Sigmoid colon (tissue), 7 donors: Measurements from ENCODE around the gene PNMA6E. TPM values are rescaled to one million over a fixed set of nuclear protein-coding genes. Genes with fewer than 3 reads are reported as not detected.

Experiments used
- DNase-seq: peaks from one replicate; pipeline ENCODE4 v3.0.0-alpha.2; 2019
- H3K27ac ChIP-seq, 4 donors: fragments of 200-600 bp; sonication (generic); one replicate each; pipeline ENCODE4 v1.5.1; 2016 to 2019; ENCODE audit warnings: mild to moderate bottlenecking in 1 of 4
- H3K27me3 ChIP-seq, 3 donors: fragments of 200-600 bp; sonication (generic); one replicate each; pipeline ENCODE4 v1.5.1; 2019; ENCODE audit warnings: mild to moderate bottlenecking in 1 of 3
- H3K36me3 ChIP-seq, 4 donors: fragments of 200-600 bp; sonication (generic); one replicate each; pipeline ENCODE4 v1.5.1; 2016 to 2019
- H3K4me1 ChIP-seq, 4 donors: fragments of 200-600 bp; sonication (generic); one replicate each; pipeline ENCODE4 v1.5.1; 2017 to 2019
- H3K4me3 ChIP-seq, 4 donors: fragments of 200-600 bp; sonication (generic); one replicate each; pipeline ENCODE4 v1.5.1; 2017 to 2019; ENCODE audit warnings: mild to moderate bottlenecking in 2 of 4, moderate library complexity in 1 of 4
- H3K9me3 ChIP-seq, 4 donors: fragments of 200-600 bp in 3 of 4; sonication (generic) in 3 of 4; one replicate each; pipeline versions ENCODE4 v1.5.1 to v1.6.1; 2013 to 2019
- EP300 ChIP-seq, 4 donors: sonication (generic); formaldehyde crosslinking; IDR thresholded peaks; one replicate each; pipeline ENCODE4 v1.6.1; 2017; ENCODE audit warnings: antibody characterized with exemption in 4 of 4
- POLR2A ChIP-seq, 2 donors: fragments of 450-650 bp; IDR thresholded peaks; one replicate each; pipeline ENCODE4 v1.6.1; 2016; ENCODE audit warnings: antibody characterized with exemption in 2 of 2, mild to moderate bottlenecking in 2 of 2, moderate library complexity in 2 of 2
- POLR2AphosphoS5 ChIP-seq, 4 donors: sonication (generic); formaldehyde crosslinking; IDR thresholded peaks; one replicate each; pipeline ENCODE4 v1.6.1; 2017; ENCODE audit warnings: antibody characterized with exemption in 4 of 4
- WGBS, 2 donors: extraction: QIAGEN DNeasy Blood & Tissue Kit; methylation state at CpG; one replicate each; pipeline ENCODE4 v1.1.7; 2013; 5-methylcytosine and 5-hydroxymethylcytosine counted together
- intact Hi-C: fragments of 100-400 bp; cut with DNase I; formaldehyde crosslinking; loops from one replicate; pipeline ENCODE4 v1.15.1; 2023
- polyA plus RNA-seq, 3 donors: library from polyadenylated mRNA; stranded (reverse); fragments of 200-250 nt; gene quantifications; one replicate each; pipeline ENCODE4 v1.2.3, GENCODE V29; 2013
- total RNA-seq, 4 donors: library from RNA; depleted of rRNA; stranded (reverse); fragments of >200 nt; gene quantifications; one replicate each; pipeline ENCODE4 v1.1.0, GENCODE V29; 2016
- TF ChIP-seq, protein P1 (sequence below), 4 experiments: fragments of 450-650 bp in 3 of 4; fragments of 200-600 bp in 1 of 4; IDR thresholded peaks; one replicate each; pipeline ENCODE4 v1.5.1; 2016 to 2019; ENCODE audit warnings: antibody characterized with exemption in 4 of 4, mild to moderate bottlenecking in 3 of 4, moderate library complexity in 2 of 4
- donor health status: healthy with polysubstance abuse.
- donor health status: Bipolar disorder and iron deficiency.
- donor health status: healthy.

Gene PNMA6E
- total and polyA plus RNA-seq, 7 donors: not detected

DNA sequence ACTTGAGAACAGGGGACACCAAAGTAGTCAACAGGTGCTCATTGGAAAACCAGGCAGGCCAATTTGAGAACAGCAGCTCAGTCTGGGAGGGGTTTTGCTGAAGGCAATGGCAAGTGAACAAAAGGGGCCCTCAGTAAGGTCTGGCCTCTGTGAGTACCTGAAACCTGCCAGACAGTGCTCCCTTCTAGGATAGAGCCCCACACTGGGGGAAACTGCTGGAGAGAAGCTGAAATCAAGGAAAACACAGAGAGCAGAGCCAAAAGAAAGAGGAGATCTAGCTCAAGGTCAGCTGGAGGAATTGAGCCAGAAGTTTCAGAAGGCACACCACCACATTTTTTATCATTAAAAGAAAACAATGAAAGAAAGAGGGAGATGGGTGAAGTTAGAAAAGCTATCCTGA, 28.2 kb downstream of the PNMA6E start:
- no peak for DNase-seq
- Histone ChIP-seq H3K4me1 (no peaks in the 10 kb centered on the region), H3K9me3 (no peaks in the 10 kb centered on the region), H3K27ac (no peak overlapping the region), H3K4me3 (no peak overlapping the region), H3K27me3 (no peaks in the 10 kb centered on the region), H3K36me3 (no peaks in the 10 kb centered on the region)
- intact Hi-C loops: no loop called here
- no peak for TF ChIP-seq POLR2A (IDR thresholded peaks at IDR 0.05)
- no peak for TF ChIP-seq EP300 (IDR thresholded peaks at IDR 0.05)
- no peak for TF ChIP-seq POLR2AphosphoS5 (IDR thresholded peaks at IDR 0.05)
- TF ChIP-seq, protein P1, sequence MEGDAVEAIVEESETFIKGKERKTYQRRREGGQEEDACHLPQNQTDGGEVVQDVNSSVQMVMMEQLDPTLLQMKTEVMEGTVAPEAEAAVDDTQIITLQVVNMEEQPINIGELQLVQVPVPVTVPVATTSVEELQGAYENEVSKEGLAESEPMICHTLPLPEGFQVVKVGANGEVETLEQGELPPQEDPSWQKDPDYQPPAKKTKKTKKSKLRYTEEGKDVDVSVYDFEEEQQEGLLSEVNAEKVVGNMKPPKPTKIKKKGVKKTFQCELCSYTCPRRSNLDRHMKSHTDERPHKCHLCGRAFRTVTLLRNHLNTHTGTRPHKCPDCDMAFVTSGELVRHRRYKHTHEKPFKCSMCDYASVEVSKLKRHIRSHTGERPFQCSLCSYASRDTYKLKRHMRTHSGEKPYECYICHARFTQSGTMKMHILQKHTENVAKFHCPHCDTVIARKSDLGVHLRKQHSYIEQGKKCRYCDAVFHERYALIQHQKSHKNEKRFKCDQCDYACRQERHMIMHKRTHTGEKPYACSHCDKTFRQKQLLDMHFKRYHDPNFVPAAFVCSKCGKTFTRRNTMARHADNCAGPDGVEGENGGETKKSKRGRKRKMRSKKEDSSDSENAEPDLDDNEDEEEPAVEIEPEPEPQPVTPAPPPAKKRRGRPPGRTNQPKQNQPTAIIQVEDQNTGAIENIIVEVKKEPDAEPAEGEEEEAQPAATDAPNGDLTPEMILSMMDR (IDR thresholded peaks at IDR 0.05): no peak

DNA sequence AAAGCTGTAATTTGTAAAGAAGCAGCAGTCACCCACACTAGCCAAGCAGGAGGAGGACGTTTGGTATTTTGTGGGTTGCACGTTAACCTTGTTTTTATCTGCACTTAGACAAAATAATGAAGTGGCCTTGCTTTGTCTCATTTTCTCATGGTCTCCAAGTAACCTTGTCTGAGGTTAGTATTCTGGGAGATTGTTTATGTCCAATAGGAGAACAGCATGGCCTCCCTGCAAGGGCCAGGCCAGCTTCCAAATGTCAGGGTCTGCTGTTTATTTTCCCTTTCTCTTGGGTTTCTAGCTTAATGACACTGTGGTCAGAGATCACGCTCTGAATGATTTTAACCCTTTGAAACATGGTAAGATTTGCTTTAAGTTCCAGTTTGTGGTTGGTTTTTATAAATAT, 29.9 kb downstream of the PNMA6E start:
- H3K4me1 ChIP-seq: no peaks in the 10 kb centered on the region
- H3K27me3 ChIP-seq: no peaks in the 10 kb centered on the region
- no peak overlapping the region for H3K4me3 ChIP-seq
- intact Hi-C loops: no loop called here
- H3K27ac ChIP-seq: no peak overlapping the region
- H3K9me3 ChIP-seq: no peaks in the 10 kb centered on the region
- DNase-seq: no peak
- WGBS, 2 donors: 41 to 58% methylated on average over 3 of the region's 3 CpGs
- no peaks in the 10 kb centered on the region for H3K36me3 ChIP-seq
- TF ChIP-seq EP300 (IDR thresholded peaks at IDR 0.05): no peak
- TF ChIP-seq POLR2AphosphoS5 (IDR thresholded peaks at IDR 0.05): no peak
- TF ChIP-seq, protein P1 (IDR thresholded peaks at IDR 0.05): no peak
- no peak for TF ChIP-seq POLR2A (IDR thresholded peaks at IDR 0.05)

DNA sequence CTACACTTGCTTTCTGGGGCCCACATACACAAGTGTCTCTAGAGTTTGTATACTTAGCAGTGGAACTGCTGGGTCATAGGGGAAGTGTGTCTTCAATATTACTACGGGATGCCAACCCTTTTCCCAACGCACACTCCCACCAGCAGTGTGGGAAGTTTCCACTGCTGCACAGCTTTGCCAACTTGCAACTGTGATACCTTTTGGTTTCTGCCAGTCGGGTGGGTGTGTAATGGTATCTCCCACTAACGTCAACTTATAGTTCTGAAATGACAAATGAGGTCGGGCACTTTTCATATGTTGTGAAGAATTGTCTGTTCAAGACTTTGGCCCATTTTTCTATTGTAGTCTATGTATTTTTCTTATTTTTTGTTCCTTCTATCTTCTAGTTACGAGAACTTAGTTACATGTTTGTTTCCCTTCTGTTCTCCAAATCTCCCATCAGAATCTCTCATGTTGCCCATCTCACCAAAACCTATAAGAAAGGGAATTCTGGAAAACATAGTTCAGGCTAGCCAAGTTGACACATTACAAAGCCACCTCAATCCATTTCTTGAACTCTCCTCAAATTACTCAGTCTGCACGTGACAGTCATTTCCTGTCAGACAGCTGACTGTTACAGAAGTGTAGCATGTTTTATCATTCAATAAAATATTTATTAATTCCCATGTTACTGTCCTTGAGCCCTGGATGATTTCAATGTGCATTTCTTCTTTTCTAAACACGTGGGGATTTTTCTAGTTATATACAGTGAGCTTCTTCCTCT, 30.7 kb downstream of the PNMA6E start:
- intact Hi-C loops: no loop called here
- no peak overlapping the region for H3K27ac ChIP-seq
- DNase-seq: no peak
- TF ChIP-seq POLR2A (IDR thresholded peaks at IDR 0.05) (no peak), EP300 (IDR thresholded peaks at IDR 0.05) (no peak), POLR2AphosphoS5 (IDR thresholded peaks at IDR 0.05) (no peak)
- TF ChIP-seq, protein P1 (IDR thresholded peaks at IDR 0.05): no peak
- no peaks in the 10 kb centered on the region for H3K4me1 ChIP-seq
- H3K9me3 ChIP-seq: no peaks in the 10 kb centered on the region
- H3K36me3 ChIP-seq: no peaks in the 10 kb centered on the region
- WGBS, 2 donors: 56 to 69% methylated on average over 8 of the region's 8 CpGs
- H3K27me3 ChIP-seq: no peaks in the 10 kb centered on the region
- H3K4me3 ChIP-seq: no peak overlapping the region

DNA sequence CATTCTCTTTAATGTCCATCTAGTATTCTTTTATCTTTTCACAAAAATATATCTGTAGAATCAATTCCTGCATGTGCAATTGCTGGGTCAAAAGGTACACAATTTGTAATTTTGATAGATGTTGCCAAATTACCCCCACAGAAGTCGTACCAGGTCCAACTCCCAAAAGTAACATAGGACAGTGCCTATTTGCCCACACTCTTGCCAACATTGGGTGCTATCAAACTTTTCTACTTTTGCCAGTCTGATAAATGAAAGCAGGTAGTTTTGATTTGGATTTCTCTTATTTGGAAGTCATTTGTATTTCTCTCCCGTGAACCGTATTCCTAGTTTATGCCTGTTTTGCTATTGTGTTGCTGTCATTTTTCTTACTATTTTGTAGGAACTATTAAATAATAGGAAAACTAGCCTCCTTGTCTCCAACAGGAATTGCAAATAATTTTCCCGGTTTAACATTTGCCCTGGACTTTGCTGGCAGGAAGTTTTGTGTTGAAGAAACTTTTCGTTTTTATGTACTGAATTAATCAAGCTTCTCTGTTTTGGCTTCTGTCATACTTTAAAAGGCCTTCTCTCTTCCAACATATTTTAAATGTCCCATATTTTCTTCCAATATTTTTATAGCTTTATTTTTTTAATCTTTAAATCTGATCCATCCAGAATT, 34.1 kb downstream of the PNMA6E start:
- 81 to 83% methylated on average over 5 of the region's 5 CpGs for WGBS, 2 donors
- Histone ChIP-seq H3K27ac (no peak overlapping the region), H3K27me3 (no peaks in the 10 kb centered on the region), H3K36me3 (no peaks in the 10 kb centered on the region), H3K9me3 (no peaks in the 10 kb centered on the region), H3K4me1 (no peaks in the 10 kb centered on the region), H3K4me3 (no peak overlapping the region)
- TF ChIP-seq EP300 (IDR thresholded peaks at IDR 0.05): no peak
- intact Hi-C loops: no loop called here
- DNase-seq: no peak

DNA sequence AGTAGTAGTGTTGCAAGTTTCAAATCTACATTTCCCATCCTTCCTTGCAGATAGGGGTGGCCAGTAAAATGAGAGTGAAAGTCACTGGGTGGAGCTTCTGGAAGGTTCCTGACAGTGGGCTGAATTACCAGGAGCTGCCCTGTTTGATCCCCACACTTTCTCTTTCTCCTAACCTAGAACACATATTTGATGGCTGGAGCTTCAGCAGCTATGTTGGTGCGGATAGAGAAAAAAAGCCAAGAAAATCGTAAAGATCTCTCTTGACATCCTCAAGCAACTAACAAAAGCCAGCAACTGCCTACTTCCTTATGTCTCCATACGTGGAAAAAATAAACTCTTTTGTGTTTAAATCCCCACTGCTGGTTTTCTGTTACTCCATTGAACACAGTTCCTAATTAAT, 35.0 kb downstream of the PNMA6E start:
- DNase-seq: no peak
- Histone ChIP-seq H3K36me3 (no peaks in the 10 kb centered on the region), H3K4me3 (no peak overlapping the region), H3K27me3 (no peaks in the 10 kb centered on the region), H3K4me1 (no peaks in the 10 kb centered on the region), H3K27ac (no peak overlapping the region), H3K9me3 (no peaks in the 10 kb centered on the region)
- intact Hi-C loops: no loop called here
- WGBS, 2 donors: 77 to 82% methylated on average over 3 of the region's 3 CpGs
- no peak for TF ChIP-seq POLR2A (IDR thresholded peaks at IDR 0.05)
- TF ChIP-seq POLR2AphosphoS5 (IDR thresholded peaks at IDR 0.05): no peak
- TF ChIP-seq EP300 (IDR thresholded peaks at IDR 0.05): no peak
- TF ChIP-seq, protein P1 (IDR thresholded peaks at IDR 0.05): no peak
